Gastrocnemius medialis (tissue), 4 donors: Measurements from ENCODE around the gene GPLD1. TPM values are rescaled to one million over a fixed set of nuclear protein-coding genes. Genes with fewer than 3 reads are reported as not detected.

Experiments
- ATAC-seq, 2 donors: fragments of 150-250 bp; one replicate each; pipeline ENCODE4 v1.9.1; 2016
- DNase-seq, 2 donors: peaks; one replicate each; pipeline ENCODE4 v3.0.0-alpha.2; 2019
- H3K27ac ChIP-seq, 4 donors: fragments of 200-600 bp; sonication (generic); 1 replicate in 1 of 4; 2 replicates in 3 of 4; pipeline ENCODE4 v1.5.1; 2016 to 2018; ENCODE audit warnings: mild to moderate bottlenecking in 2 of 4, moderate library complexity in 1 of 4
- H3K27me3 ChIP-seq, 3 donors: fragments of 200-600 bp; sonication (generic) in 2 of 3; 1 replicate in 1 of 3; 2 replicates in 2 of 3; pipeline versions ENCODE4 v1.5.1 to v1.6.0; 2016 to 2019; ENCODE audit warnings: mild to moderate bottlenecking in 1 of 3, moderate library complexity in 1 of 3
- H3K36me3 ChIP-seq, 2 donors: fragments of 200-600 bp; sonication (generic) in 1 of 2; one replicate each; pipeline ENCODE4 v1.5.1; 2017 to 2018
- H3K4me1 ChIP-seq, 2 donors: fragments of 200-600 bp; sonication (generic) in 1 of 2; one replicate each; pipeline ENCODE4 v1.5.1; 2016 to 2017; ENCODE audit warnings: mild to moderate bottlenecking in 2 of 2
- H3K4me3 ChIP-seq, 4 donors: fragments of 200-600 bp; sonication (generic) in 3 of 4; 1 replicate in 1 of 4; 2 replicates in 3 of 4; pipeline ENCODE4 v1.5.1; 2016 to 2019; ENCODE audit warnings: mild to moderate bottlenecking in 2 of 4
- H3K9me3 ChIP-seq, 3 donors: fragments of 200-600 bp; sonication (generic) in 2 of 3; 1 replicate in 1 of 3; 2 replicates in 2 of 3; pipeline ENCODE4 v1.5.1; 2016 to 2019
- CTCF ChIP-seq, 5 experiments: fragments of 450-650 bp in 3 of 5; fragments of 200-600 bp in 2 of 5; sonication (generic) in 2 of 5; IDR thresholded peaks in 4 of 5; conservative IDR thresholded peaks in 1 of 5; 1 replicate in 4 of 5; 2 replicates in 1 of 5; pipeline ENCODE4 v1.5.1; 2016 to 2019; ENCODE audit warnings: antibody characterized with exemption in 5 of 5, mild to moderate bottlenecking in 3 of 5, moderate library complexity in 3 of 5
- POLR2A ChIP-seq, 2 donors: fragments of 450-650 bp; IDR thresholded peaks; one replicate each; pipeline ENCODE4 v1.6.1; 2017; ENCODE audit warnings: antibody characterized with exemption in 2 of 2, mild to moderate bottlenecking in 2 of 2, moderate library complexity in 2 of 2
- in situ Hi-C, 4 donors: fragments of 200-750 bp; cut with MboI; loops; one replicate each; pipeline versions ENCODE4 v1.15.0 to v1.8.0; 2017; ENCODE audit warnings: low sequenced_read_pairs in 4 of 4
- intact Hi-C: fragments of 100-400 bp; cut with DNase I; formaldehyde crosslinking; loops from one replicate; pipeline ENCODE4 v1.15.1; 2023; ENCODE audit warnings: low total_unique reads
- total RNA-seq, 4 donors: library from RNA; depleted of rRNA; stranded (reverse); fragments of >200 nt; gene quantifications; one replicate each; pipeline versions ENCODE4 v1.1.0 to v1.2.3, GENCODE V29; 2016

GPLD1 gene
- total RNA-seq, 4 donors from 2014 or later, result 0.07 to 1.2 (median 0.28) TPM

- no peak for TF ChIP-seq POLR2A (IDR thresholded peaks at IDR 0.05)
- Histone ChIP-seq H3K36me3 (no peaks in the 10 kb centered on the region), H3K4me3 (no peak overlapping the region), H3K27me3 (no peaks in the 10 kb centered on the region), H3K27ac (no peak overlapping the region), H3K4me1 (peaks cover 13 to 18% of the 10 kb centered on the region in 2 donors), H3K9me3 (peaks cover 0 to 5% (median 0%) of the 10 kb centered on the region in 3 donors)
- ATAC-seq (no peak), DNase-seq (no peak)
- intact Hi-C loops (no loop called here), in situ Hi-C loops (loop anchor here in 2 of 4 donors (10.0 to 25.0 kb wide), 2 partner anchors 110 to 317 kb away; partner anchors contain the start of gene C6orf62 (in 1 of the 2))
These were observed 91.7 kb downstream of the GPLD1 start for GRCh38 chr6:24397631-24398030.

- no peak for ATAC-seq
- intact Hi-C loops, result no loop called here
- Histone ChIP-seq H3K4me1 (peaks cover 9 to 13% of the 10 kb centered on the region in 2 donors), H3K9me3 (peaks cover 0 to 5% (median 0%) of the 10 kb centered on the region in 3 donors), H3K36me3 (no peaks in the 10 kb centered on the region), H3K4me3 (no peak overlapping the region), H3K27me3 (no peaks in the 10 kb centered on the region), H3K27ac (no peak overlapping the region)
- in situ Hi-C loops, result loop anchor here in 2 of 4 donors (10.0 to 25.0 kb wide), 2 partner anchors 110 to 318 kb away; partner anchors contain the start of gene C6orf62 (in 1 of the 2)
- TF ChIP-seq CTCF (IDR thresholded peaks at IDR 0.05 in 4 of 5, conservative IDR thresholded peaks at IDR 0.05 in 1 of 5), result no peak
- TF ChIP-seq POLR2A (IDR thresholded peaks at IDR 0.05), result no peak
- DNase-seq, result no peak
These were observed 92.6 kb downstream of the GPLD1 start for GRCh38 chr6:24396824-24397223.

- peak; percentile 99 for ATAC-seq
- peaks cover 0 to 5% (median 0%) of the 10 kb centered on the region in 3 donors for H3K9me3 ChIP-seq
- intact Hi-C loops, result loop anchor here (2.0 kb wide), 1 partner anchor 34 kb away; no protein-coding TSS in a partner anchor
- TF ChIP-seq POLR2A (IDR thresholded peaks at IDR 0.05) (no peak), CTCF (IDR thresholded peaks at IDR 0.05 in 4 of 5, conservative IDR thresholded peaks at IDR 0.05 in 1 of 5) (no peak)
- H3K27ac ChIP-seq, result peak overlapping the region; percentile 79 to 93 (median 90)
- DNase-seq, result peak; percentile 56 to 66
- H3K4me1 ChIP-seq, result peaks cover 9 to 13% of the 10 kb centered on the region in 2 donors
- in situ Hi-C loops, result loop anchor here in 3 of 4 donors (5.0 to 25.0 kb wide), 4 partner anchors 108 to 320 kb away; partner anchors contain the start of gene C6orf62 (in 1 of the 3)
- no peaks in the 10 kb centered on the region for H3K27me3 ChIP-seq
- H3K4me3 ChIP-seq, result no peak overlapping the region
- no peaks in the 10 kb centered on the region for H3K36me3 ChIP-seq
These were observed 94.5 kb downstream of the GPLD1 start for GRCh38 chr6:24394780-24395437.

- no peaks in the 10 kb centered on the region for H3K36me3 ChIP-seq
- H3K9me3 ChIP-seq, result peaks cover 0 to 5% (median 0%) of the 10 kb centered on the region in 3 donors
- no peak overlapping the region for H3K4me3 ChIP-seq
- ATAC-seq (peak in 1 of 2 donors; percentile 1), DNase-seq (no peak)
- TF ChIP-seq POLR2A (IDR thresholded peaks at IDR 0.05), result no peak
- no peak for TF ChIP-seq CTCF (IDR thresholded peaks at IDR 0.05 in 4 of 5, conservative IDR thresholded peaks at IDR 0.05 in 1 of 5)
- peak overlapping the region; percentile 79 to 93 (median 90) for H3K27ac ChIP-seq
- intact Hi-C loops, result loop anchor here (2.0 kb wide), 1 partner anchor 33 kb away; no protein-coding TSS in a partner anchor
- in situ Hi-C loops, result loop anchor here in 3 of 4 donors (5.0 to 25.0 kb wide), 4 partner anchors 107 to 321 kb away; partner anchors contain the start of gene C6orf62 (in 1 of the 3)
- H3K4me1 ChIP-seq, result peaks cover 9 to 13% of the 10 kb centered on the region in 2 donors
- no peaks in the 10 kb centered on the region for H3K27me3 ChIP-seq
These were observed 95.2 kb downstream of the GPLD1 start for GRCh38 chr6:24394061-24394779.
